Retinal pigment epithelial cell (primary cell): ENCODE results near the gene UNCX.

Experiments
- DNase-seq: peaks from one replicate; pipeline ENCODE4 v3.0.0-alpha.2; 2010; ENCODE audit warnings: low read depth
- H3K4me3 ChIP-seq: 2 replicates; pipeline ENCODE4 v1.5.1; 2011; ENCODE audit warnings: mild to moderate bottlenecking, low read length, control low read depth, moderate library complexity
- CTCF ChIP-seq: conservative IDR thresholded peaks from 2 replicates; pipeline ENCODE4 v1.5.1; 2011; ENCODE audit warnings: low read depth, low read length, control low read depth, inconsistent platforms

The UNCX gene

GRCh38 chr7:1243290-1243963 is 10.8 kb downstream of the UNCX start:
- TF ChIP-seq CTCF, result no peak
- DNase-seq, result no peak
- no peak overlapping the region for H3K4me3 ChIP-seq

- TF ChIP-seq CTCF, result no peak
- no peak overlapping the region for H3K4me3 ChIP-seq
- no peak for DNase-seq
Measured at GRCh38 chr7:1243964-1244416, 11.3 kb downstream of the UNCX start.

GRCh38 chr7:1244700-1245523 is 12.2 kb downstream of the UNCX start:
- TF ChIP-seq CTCF, result no peak
- no peak overlapping the region for H3K4me3 ChIP-seq

GRCh38 chr7:1245524-1246050 is 12.9 kb downstream of the UNCX start:
- TF ChIP-seq CTCF, result no peak
- no peak for DNase-seq
- no peak overlapping the region for H3K4me3 ChIP-seq

More at GRCh38 chr7:1244700-1245523, 12.2 kb downstream of the UNCX start:
- DNase-seq, result no peak

- DNase-seq, result no peak
- no peak overlapping the region for H3K4me3 ChIP-seq
- no peak for TF ChIP-seq CTCF
Measured at GRCh38 chr7:1246160-1246870, 13.6 kb downstream of the UNCX start.

- DNase-seq, result no peak
- TF ChIP-seq CTCF, result no peak
- no peak overlapping the region for H3K4me3 ChIP-seq
Measured at GRCh38 chr7:1246871-1247526, 14.3 kb downstream of the UNCX start.
